Pancreas (tissue), 10 donors: ENCODE data around the gene GADD45A. TPM values are rescaled to one million over a fixed set of nuclear protein-coding genes. Genes with fewer than 3 reads are reported as not detected.

ENCODE experiments used
- ATAC-seq, 4 donors: fragments of 200-7000 bp; cut with Tn5 transposase; one replicate each; pipeline versions ENCODE4 v1.8.0 to v1.9.1; 2020; ENCODE audit warnings: mild to moderate bottlenecking in 4 of 4, moderate library complexity in 4 of 4
- DNase-seq, 6 donors: peaks; one replicate each; pipeline ENCODE4 v3.0.0-alpha.2; 2020
- FAIRE-seq: peaks from 2 replicates; lab custom pipeline; 2012; peaks lifted over from hg19 to GRCh38; lab: Jason Lieb, UNC
- H3K27ac ChIP-seq, 4 donors: fragments of 200-600 bp; sonication (generic); 1 replicate in 3 of 4; 2 replicates in 1 of 4; pipeline versions ENCODE4 v1.5.0 to v1.8.0; 2020
- H3K27me3 ChIP-seq, 4 donors: fragments of 200-600 bp; one replicate each; pipeline ENCODE4 v1.8.0; 2021
- H3K36me3 ChIP-seq, 3 donors: fragments of 200-600 bp; sonication (generic) in 1 of 3; one replicate each; pipeline versions ENCODE4 v1.5.0 to v1.8.0; 2020 to 2021
- H3K4me1 ChIP-seq, 3 donors: fragments of 200-600 bp; one replicate each; pipeline ENCODE4 v1.8.0; 2021
- H3K4me3 ChIP-seq, 4 donors: fragments of 200-600 bp; sonication (generic) in 2 of 4; one replicate each; pipeline versions ENCODE4 v1.5.0 to v1.8.0; 2020 to 2021
- H3K9me3 ChIP-seq, 4 donors: fragments of 200-600 bp; one replicate each; pipeline ENCODE4 v1.8.0; 2021
- WGBS, 2 donors: extraction: QIAGEN DNeasy Blood & Tissue Kit; methylation state at CpG; one replicate each; pipeline ENCODE4 v1.1.7; 2013; 5-methylcytosine and 5-hydroxymethylcytosine counted together
- intact Hi-C, 3 donors: fragments of 100-400 bp; cut with DNase I; formaldehyde crosslinking; loops; one replicate each; pipeline versions ENCODE4 v1.11.1 to v1.14.2; 2022
- polyA plus RNA-seq, 2 donors: library from polyadenylated mRNA; stranded (reverse); fragments of 200-250 nt; gene quantifications; one replicate each; pipeline ENCODE4 v1.2.3, GENCODE V29; 2013
- total RNA-seq, 6 donors: library from RNA; stranded (reverse); fragmentation: NEBNext Ultra II Directional in 4 of 6; extraction: Animal tissue kit (Norgen Biotek cat#: 25700) in 4 of 6; gene quantifications; one replicate each; pipeline versions ENCODE4 v1.2.1 to v1.2.4, GENCODE V29; 2021 to 2023
- TF ChIP-seq, protein P1 (sequence below), 4 donors: fragments of 200-600 bp; sonication (generic) in 3 of 4; IDR thresholded peaks; one replicate each; pipeline versions ENCODE4 v1.5.0 to v1.8.0; 2021; ENCODE audit warnings: antibody characterized with exemption in 4 of 4
- donor health status: healthy with polysubstance abuse.
- donor health status: DM: no; HTN: no; CAD: no; lungs with moderate emphysema.
- donor health status: DM: no; HTN: no; CAD: no.
- donor health status: control.
- donor health status: control.
- donor health status: Bipolar disorder and iron deficiency.
- donor health status: DM: yes; HTN: yes; CAD: no.
- donor health status: DM: no; HTN: no; CAD: no.
- donor health status: DM: no; HTN: no; CAD: no.
- donor health status: DM: yes; HTN: yes; CAD: no.

The GADD45A gene
- total and polyA plus RNA-seq, 8 donors: 7.9 to 17.3 (median 13.3) TPM

DNA sequence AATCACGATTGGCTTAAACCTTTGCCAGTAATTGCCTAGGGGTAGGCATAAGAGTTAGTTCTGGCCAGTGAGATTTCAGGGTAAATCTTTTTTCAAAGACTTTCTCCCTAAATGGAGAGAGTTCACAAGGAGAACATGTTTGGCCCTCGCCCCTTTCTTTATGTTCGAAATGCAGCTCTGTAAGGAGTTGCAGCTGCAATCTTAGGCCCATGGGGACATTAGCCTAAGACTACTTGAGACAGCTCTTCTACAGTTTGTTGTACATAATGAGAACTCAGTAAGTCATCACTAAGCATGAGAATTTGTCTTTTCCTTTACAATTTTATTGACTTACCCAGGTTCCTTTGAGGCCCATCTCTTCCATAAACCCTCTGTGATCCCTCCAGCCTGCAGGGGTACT is 40.4 kb upstream of the GADD45A start:
- TF ChIP-seq, protein P1, sequence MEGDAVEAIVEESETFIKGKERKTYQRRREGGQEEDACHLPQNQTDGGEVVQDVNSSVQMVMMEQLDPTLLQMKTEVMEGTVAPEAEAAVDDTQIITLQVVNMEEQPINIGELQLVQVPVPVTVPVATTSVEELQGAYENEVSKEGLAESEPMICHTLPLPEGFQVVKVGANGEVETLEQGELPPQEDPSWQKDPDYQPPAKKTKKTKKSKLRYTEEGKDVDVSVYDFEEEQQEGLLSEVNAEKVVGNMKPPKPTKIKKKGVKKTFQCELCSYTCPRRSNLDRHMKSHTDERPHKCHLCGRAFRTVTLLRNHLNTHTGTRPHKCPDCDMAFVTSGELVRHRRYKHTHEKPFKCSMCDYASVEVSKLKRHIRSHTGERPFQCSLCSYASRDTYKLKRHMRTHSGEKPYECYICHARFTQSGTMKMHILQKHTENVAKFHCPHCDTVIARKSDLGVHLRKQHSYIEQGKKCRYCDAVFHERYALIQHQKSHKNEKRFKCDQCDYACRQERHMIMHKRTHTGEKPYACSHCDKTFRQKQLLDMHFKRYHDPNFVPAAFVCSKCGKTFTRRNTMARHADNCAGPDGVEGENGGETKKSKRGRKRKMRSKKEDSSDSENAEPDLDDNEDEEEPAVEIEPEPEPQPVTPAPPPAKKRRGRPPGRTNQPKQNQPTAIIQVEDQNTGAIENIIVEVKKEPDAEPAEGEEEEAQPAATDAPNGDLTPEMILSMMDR (IDR thresholded peaks at IDR 0.05): no peak

DNA sequence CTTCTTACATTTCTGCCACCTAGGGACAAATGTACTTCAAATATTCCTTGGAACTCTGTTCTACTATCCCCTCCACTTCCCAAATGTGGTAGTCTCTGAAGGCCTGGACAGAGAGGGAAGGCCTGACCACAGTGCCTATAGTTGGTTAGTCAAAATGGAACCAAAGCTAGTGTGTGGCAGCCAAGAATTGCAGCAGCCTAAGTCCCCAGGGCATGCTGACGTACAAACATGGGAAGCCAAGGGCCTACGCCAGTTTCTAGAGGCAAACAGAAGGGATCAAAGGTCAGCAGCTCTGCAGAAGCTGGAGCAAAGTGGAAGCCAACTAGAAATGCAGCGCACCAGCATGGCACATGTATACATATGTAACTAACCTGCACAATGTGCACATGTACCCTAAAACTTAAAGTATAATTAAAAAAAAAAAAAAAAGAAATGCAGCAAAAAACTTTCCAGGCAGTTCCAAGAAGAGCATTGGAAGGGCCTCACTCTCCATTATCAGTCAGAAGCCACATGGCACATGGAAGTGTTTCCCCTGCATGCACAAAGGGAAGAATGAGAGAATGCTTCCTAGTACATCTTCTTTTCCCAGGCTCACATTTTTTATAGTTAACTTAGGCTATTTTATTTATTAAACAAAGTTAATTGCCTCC is 39.4 kb upstream of the GADD45A start:
- intact Hi-C loops: no loop called here
- DNase-seq: peak in 5 of 6 donors; percentile 50 to 78 (median 76)
- H3K27me3 ChIP-seq: no peaks in the 10 kb centered on the region
- peak; percentile 92 to 95 (median 94) for ATAC-seq
- no peaks in the 10 kb centered on the region for H3K36me3 ChIP-seq
- H3K27ac ChIP-seq: peak overlapping the region in 3 of 4 donors; percentile 24 to 57 (median 48)
- no peak overlapping the region for H3K4me3 ChIP-seq
- WGBS, 2 donors: 15 to 21% methylated on average over 3 of the region's 3 CpGs
- TF ChIP-seq, protein P1 (IDR thresholded peaks at IDR 0.05): no peak
- H3K4me1 ChIP-seq: peaks cover 21 to 26% (median 24%) of the 10 kb centered on the region in 3 donors
- H3K9me3 ChIP-seq: no peaks in the 10 kb centered on the region
- no peak for FAIRE-seq

More for the DNA sequence above, 40.4 kb upstream of the GADD45A start:
- Histone ChIP-seq H3K36me3 (no peaks in the 10 kb centered on the region), H3K27ac (no peak overlapping the region), H3K27me3 (no peaks in the 10 kb centered on the region), H3K4me3 (no peak overlapping the region), H3K9me3 (no peaks in the 10 kb centered on the region), H3K4me1 (peaks cover 21 to 26% (median 24%) of the 10 kb centered on the region in 3 donors)
- WGBS, 2 donors: 88 to 95% methylated on average over 3 of the region's 3 CpGs
- ATAC-seq: no peak
- no peak for FAIRE-seq
- no peak for DNase-seq
- intact Hi-C loops: no loop called here

DNA sequence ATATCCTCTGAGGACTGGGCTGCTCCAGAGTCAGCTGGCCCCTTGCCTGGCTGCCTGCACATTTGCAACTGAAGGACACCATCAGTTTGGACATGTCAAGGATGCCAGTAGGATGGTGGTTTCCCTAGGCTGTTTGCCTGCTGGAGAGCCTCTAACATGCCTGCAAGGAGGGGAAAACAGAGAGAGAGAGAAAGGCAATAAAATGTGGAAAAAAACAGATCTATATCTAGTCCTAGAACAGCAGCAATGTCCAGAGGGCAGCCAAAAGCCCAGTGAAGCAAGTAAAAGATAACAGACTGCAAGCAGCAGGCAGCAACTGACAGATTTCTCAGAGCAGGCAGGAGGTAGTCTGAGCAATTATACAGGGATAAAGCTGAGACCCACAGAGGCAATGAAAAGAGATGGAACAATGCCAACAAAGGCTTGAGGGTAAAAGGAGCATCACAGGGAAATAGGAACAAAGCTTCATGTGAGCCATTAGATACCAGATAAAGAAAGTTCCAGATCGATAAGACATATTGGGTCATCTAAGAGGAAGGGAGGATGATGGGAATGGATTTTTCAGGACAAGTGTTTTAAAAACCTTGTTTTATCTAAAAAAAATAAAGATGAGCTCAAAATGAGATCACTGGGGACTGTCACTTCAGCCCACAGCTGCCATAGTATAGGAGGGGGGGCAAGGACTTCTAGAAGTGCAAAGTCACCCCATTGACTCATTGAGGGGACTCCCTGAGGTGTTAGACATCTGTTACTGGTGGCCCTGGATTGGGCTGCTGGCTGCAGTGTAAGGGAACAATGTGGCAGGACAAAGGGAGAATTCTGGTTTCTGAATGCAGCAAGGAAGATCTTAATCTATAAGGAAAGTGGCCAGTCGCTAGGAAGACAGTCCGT is 38.6 kb upstream of the GADD45A start:
- WGBS, 2 donors: 36 to 42% methylated on average over 3 of the region's 3 CpGs
- peak; percentile 59 to 80 (median 74) for ATAC-seq
- Histone ChIP-seq H3K4me1 (peaks cover 21 to 26% (median 24%) of the 10 kb centered on the region in 3 donors), H3K9me3 (no peaks in the 10 kb centered on the region), H3K27me3 (no peaks in the 10 kb centered on the region), H3K36me3 (no peaks in the 10 kb centered on the region), H3K27ac (peak overlapping the region; percentile 19 to 57 (median 26)), H3K4me3 (no peak overlapping the region)
- no peak for FAIRE-seq
- DNase-seq: peak in 5 of 6 donors; percentile 32 to 62 (median 38)
- intact Hi-C loops: no loop called here
- TF ChIP-seq, protein P1 (IDR thresholded peaks at IDR 0.05): no peak

DNA sequence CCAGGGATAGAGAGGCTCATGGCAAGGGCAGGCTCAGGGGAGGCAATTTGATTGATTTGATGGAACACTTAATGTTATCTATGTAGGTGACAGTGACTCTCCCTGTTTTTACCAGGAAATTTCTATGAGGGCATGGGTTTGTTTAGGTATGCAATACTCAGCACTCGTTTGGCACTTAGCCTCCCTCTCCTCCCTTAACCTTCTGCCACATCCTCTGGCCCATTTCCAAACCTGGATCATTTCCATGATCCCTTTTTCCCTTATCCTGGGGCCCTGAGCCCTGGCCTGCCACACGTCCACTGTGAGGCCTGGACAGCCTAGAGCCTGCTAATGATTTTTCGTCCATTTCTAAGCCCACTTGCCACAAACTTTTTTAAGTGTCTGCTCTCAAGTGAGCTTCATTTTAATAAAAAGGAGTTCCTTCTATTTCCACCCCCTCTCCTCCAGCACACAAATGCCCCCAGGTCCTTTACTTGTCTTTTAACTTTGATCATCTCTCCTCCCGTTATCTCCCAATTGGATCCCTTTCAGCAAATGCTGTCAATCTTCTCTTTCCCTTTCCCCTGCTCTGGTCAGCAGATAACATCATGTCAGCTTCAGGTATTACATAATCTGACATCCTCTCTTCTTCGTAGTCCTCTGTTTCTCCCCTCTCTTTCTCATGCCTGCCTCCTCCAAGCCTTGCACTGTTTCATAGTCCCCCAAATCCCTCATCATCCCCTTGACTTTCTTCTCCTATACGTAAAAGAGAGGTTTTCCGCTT is 37.8 kb upstream of the GADD45A start:
- TF ChIP-seq, protein P1 (IDR thresholded peaks at IDR 0.05): no peak
- FAIRE-seq (no peak), DNase-seq (peak in 3 of 6 donors; percentile 28 to 51 (median 33)), ATAC-seq (peak; percentile 10 to 62 (median 26))
- no peaks in the 10 kb centered on the region for H3K36me3 ChIP-seq
- no peaks in the 10 kb centered on the region for H3K9me3 ChIP-seq
- no peaks in the 10 kb centered on the region for H3K27me3 ChIP-seq
- intact Hi-C loops: no loop called here
- WGBS, 2 donors: 54% methylated on average over 7 of the region's 7 CpGs
- H3K27ac ChIP-seq: peak overlapping the region in 2 of 4 donors; percentile 19 to 20
- peaks cover 21 to 26% (median 24%) of the 10 kb centered on the region in 3 donors for H3K4me1 ChIP-seq
- no peak overlapping the region for H3K4me3 ChIP-seq
